Natural killer cell treated with Interleukin-12 subunit alpha and Interleukin-12 subunit beta and Interleukin-15 and Interleukin-18, amount 100 ng/mL, for 72 hours (primary cell): Measurements from ENCODE around the gene ALKBH5. TPM values are rescaled to one million over a fixed set of nuclear protein-coding genes. Genes with fewer than 3 reads are reported as not detected.
A peak's percentile ranks its signal among the peaks of the same experiment; 100 is the strongest.

Source experiments
- ATAC-seq, 2 donors: fragments of 150-1000 bp; cut with Tn5 transposase in 1 of 2; sonication (Bioruptor Pico), chemical (Tn5 transposase) in 1 of 2; 2 replicates each; pipeline ENCODE4 v1.10.0; 2021
- DNase-seq: peaks from one replicate; pipeline ENCODE4 v3.0.0; 2022; ENCODE audit warnings: low spot score
- H3K27ac Mint-ChIP-seq, 2 donors: 1 replicate in 1 of 2; 2 replicates in 1 of 2; pipeline ENCODE4 v1.8.0; 2022; ENCODE audit warnings: mixed read lengths in 2 of 2, mild to moderate bottlenecking in 1 of 2, moderate library complexity in 1 of 2
- H3K27me3 Mint-ChIP-seq, 2 donors: 1 replicate in 1 of 2; 2 replicates in 1 of 2; pipeline ENCODE4 v1.8.0; 2022; ENCODE audit warnings: mixed read lengths in 2 of 2
- H3K36me3 Mint-ChIP-seq: one replicate; pipeline ENCODE4 v1.8.0; 2022; ENCODE audit warnings: mixed read lengths
- H3K4me1 Mint-ChIP-seq, 2 donors: 1 replicate in 1 of 2; 2 replicates in 1 of 2; pipeline ENCODE4 v1.8.0; 2022; ENCODE audit warnings: low read depth in 2 of 2, mixed read lengths in 2 of 2, mild to moderate bottlenecking in 1 of 2
- H3K4me3 Mint-ChIP-seq: one replicate; pipeline ENCODE4 v1.8.0; 2022; ENCODE audit warnings: mixed read lengths
- H3K9me3 Mint-ChIP-seq: 2 replicates; pipeline ENCODE4 v1.8.0; 2022; ENCODE audit warnings: mixed read lengths
- total RNA-seq, 2 donors: library from RNA; stranded (reverse); gene quantifications; one replicate each; pipeline ENCODE4 v1.2.3, GENCODE V29; 2022

The ALKBH5 gene
- total RNA-seq, 2 donors from 2014 or later, result 121 to 123 TPM

- Mint-ChIP-seq H3K4me3 (no peak overlapping the region), H3K27me3 (no peaks in the 10 kb centered on the region), H3K36me3 (no peaks in the 10 kb centered on the region), H3K9me3 (no peaks in the 10 kb centered on the region), H3K4me1 (peaks cover 0 to 1% of the 10 kb centered on the region in 2 donors), H3K27ac (no peak overlapping the region)
- DNase-seq (no peak), ATAC-seq (no peak)
These were observed 37.4 kb upstream of the ALKBH5 start for GRCh38 chr17:18146259-18146658.

GRCh38 chr17:18146980-18147379, 36.6 kb upstream of the ALKBH5 start:
- H3K4me1 Mint-ChIP-seq, result no peaks in the 10 kb centered on the region
- H3K36me3 Mint-ChIP-seq, result no peaks in the 10 kb centered on the region
- H3K4me3 Mint-ChIP-seq, result no peak overlapping the region
- H3K9me3 Mint-ChIP-seq, result no peaks in the 10 kb centered on the region
- ATAC-seq (no peak), DNase-seq (no peak)
- no peaks in the 10 kb centered on the region for H3K27me3 Mint-ChIP-seq
- peak overlapping the region in 1 of 2 donors; percentile 62 for H3K27ac Mint-ChIP-seq

GRCh38 chr17:18148586-18148985, 35.0 kb upstream of the ALKBH5 start:
- ATAC-seq (no peak), DNase-seq (no peak)
- Mint-ChIP-seq H3K36me3 (no peaks in the 10 kb centered on the region), H3K9me3 (no peaks in the 10 kb centered on the region), H3K27me3 (no peaks in the 10 kb centered on the region), H3K4me3 (no peak overlapping the region), H3K4me1 (peaks cover 0 to 5% of the 10 kb centered on the region in 2 donors), H3K27ac (no peak overlapping the region)

GRCh38 chr17:18151290-18151689, 32.3 kb upstream of the ALKBH5 start:
- no peak for DNase-seq
- Mint-ChIP-seq H3K27ac (no peak overlapping the region), H3K4me1 (peaks cover 0 to 7% of the 10 kb centered on the region in 2 donors), H3K9me3 (no peaks in the 10 kb centered on the region), H3K27me3 (no peaks in the 10 kb centered on the region), H3K36me3 (no peaks in the 10 kb centered on the region), H3K4me3 (no peak overlapping the region)
- ATAC-seq, result no peak

- no peak overlapping the region for H3K4me3 Mint-ChIP-seq
- H3K4me1 Mint-ChIP-seq, result peaks cover 5 to 20% of the 10 kb centered on the region in 2 donors
These were observed 28.4 kb upstream of the ALKBH5 start for GRCh38 chr17:18155179-18155578.

GRCh38 chr17:18156171-18156975, 27.3 kb upstream of the ALKBH5 start:
- DNase-seq (no peak), ATAC-seq (no peak)
- Mint-ChIP-seq H3K27ac (peak overlapping the region in 1 of 2 donors; percentile 61), H3K36me3 (no peaks in the 10 kb centered on the region), H3K9me3 (no peaks in the 10 kb centered on the region), H3K27me3 (no peaks in the 10 kb centered on the region), H3K4me3 (no peak overlapping the region), H3K4me1 (peaks cover 5 to 20% of the 10 kb centered on the region in 2 donors)

More at GRCh38 chr17:18155179-18155578, 28.4 kb upstream of the ALKBH5 start:
- Mint-ChIP-seq H3K27ac (no peak overlapping the region), H3K27me3 (no peaks in the 10 kb centered on the region), H3K9me3 (no peaks in the 10 kb centered on the region), H3K36me3 (no peaks in the 10 kb centered on the region)
- ATAC-seq, result no peak
- no peak for DNase-seq

- no peak for ATAC-seq
- no peak overlapping the region for H3K27ac Mint-ChIP-seq
- H3K27me3 Mint-ChIP-seq, result no peaks in the 10 kb centered on the region
- no peak overlapping the region for H3K4me3 Mint-ChIP-seq
- H3K9me3 Mint-ChIP-seq, result no peaks in the 10 kb centered on the region
- peaks cover 5 to 20% of the 10 kb centered on the region in 2 donors for H3K4me1 Mint-ChIP-seq
- H3K36me3 Mint-ChIP-seq, result no peaks in the 10 kb centered on the region
- no peak for DNase-seq
These were observed 26.7 kb upstream of the ALKBH5 start for GRCh38 chr17:18156976-18157280.

- Mint-ChIP-seq H3K4me3 (peak overlapping the region; percentile 72), H3K27me3 (no peaks in the 10 kb centered on the region), H3K9me3 (no peaks in the 10 kb centered on the region), H3K27ac (peak overlapping the region; percentile 47 to 71), H3K4me1 (peaks cover 5 to 20% of the 10 kb centered on the region in 2 donors), H3K36me3 (no peaks in the 10 kb centered on the region)
- DNase-seq (no peak), ATAC-seq (no peak)
These were observed 26.2 kb upstream of the ALKBH5 start for GRCh38 chr17:18157354-18157985.

GRCh38 chr17:18158022-18158600, 25.5 kb upstream of the ALKBH5 start:
- peak overlapping the region; percentile 47 to 71 for H3K27ac Mint-ChIP-seq
- peak; percentile 83 to 85 for ATAC-seq

GRCh38 chr17:18159551-18160120, 24.0 kb upstream of the ALKBH5 start:
- no peaks in the 10 kb centered on the region for H3K27me3 Mint-ChIP-seq
- H3K4me1 Mint-ChIP-seq, result peaks cover 5 to 13% of the 10 kb centered on the region in 2 donors
- peak overlapping the region in 1 of 2 donors; percentile 64 for H3K27ac Mint-ChIP-seq
- ATAC-seq (no peak), DNase-seq (no peak)
- peak overlapping the region; percentile 76 for H3K4me3 Mint-ChIP-seq
- H3K9me3 Mint-ChIP-seq, result no peaks in the 10 kb centered on the region
- no peaks in the 10 kb centered on the region for H3K36me3 Mint-ChIP-seq

More at GRCh38 chr17:18158022-18158600, 25.5 kb upstream of the ALKBH5 start:
- H3K27me3 Mint-ChIP-seq, result no peaks in the 10 kb centered on the region
- H3K4me3 Mint-ChIP-seq, result peak overlapping the region; percentile 72
- no peaks in the 10 kb centered on the region for H3K36me3 Mint-ChIP-seq
- H3K4me1 Mint-ChIP-seq, result peaks cover 5 to 16% of the 10 kb centered on the region in 2 donors
- H3K9me3 Mint-ChIP-seq, result no peaks in the 10 kb centered on the region
- DNase-seq, result peak; percentile 93

GRCh38 chr17:18160128-18160856, 23.3 kb upstream of the ALKBH5 start:
- Mint-ChIP-seq H3K9me3 (no peaks in the 10 kb centered on the region), H3K4me1 (peaks cover 5 to 13% of the 10 kb centered on the region in 2 donors), H3K36me3 (no peaks in the 10 kb centered on the region), H3K27ac (peak overlapping the region in 1 of 2 donors; percentile 47), H3K4me3 (no peak overlapping the region), H3K27me3 (no peaks in the 10 kb centered on the region)
- DNase-seq (no peak), ATAC-seq (no peak)

- Mint-ChIP-seq H3K9me3 (no peaks in the 10 kb centered on the region), H3K4me3 (no peak overlapping the region), H3K36me3 (no peaks in the 10 kb centered on the region), H3K27ac (no peak overlapping the region), H3K27me3 (no peaks in the 10 kb centered on the region), H3K4me1 (peaks cover 5 to 13% of the 10 kb centered on the region in 2 donors)
- no peak for ATAC-seq
- DNase-seq, result no peak
These were observed 22.2 kb upstream of the ALKBH5 start for GRCh38 chr17:18161207-18162145.
